Measurements from ENCODE around the gene NME3.

NME3 gene

GRCh38 chr16:1745181-1745899 is 26.0 kb downstream of the NME3 start:
- TF ChIP-seq, protein P1, sequence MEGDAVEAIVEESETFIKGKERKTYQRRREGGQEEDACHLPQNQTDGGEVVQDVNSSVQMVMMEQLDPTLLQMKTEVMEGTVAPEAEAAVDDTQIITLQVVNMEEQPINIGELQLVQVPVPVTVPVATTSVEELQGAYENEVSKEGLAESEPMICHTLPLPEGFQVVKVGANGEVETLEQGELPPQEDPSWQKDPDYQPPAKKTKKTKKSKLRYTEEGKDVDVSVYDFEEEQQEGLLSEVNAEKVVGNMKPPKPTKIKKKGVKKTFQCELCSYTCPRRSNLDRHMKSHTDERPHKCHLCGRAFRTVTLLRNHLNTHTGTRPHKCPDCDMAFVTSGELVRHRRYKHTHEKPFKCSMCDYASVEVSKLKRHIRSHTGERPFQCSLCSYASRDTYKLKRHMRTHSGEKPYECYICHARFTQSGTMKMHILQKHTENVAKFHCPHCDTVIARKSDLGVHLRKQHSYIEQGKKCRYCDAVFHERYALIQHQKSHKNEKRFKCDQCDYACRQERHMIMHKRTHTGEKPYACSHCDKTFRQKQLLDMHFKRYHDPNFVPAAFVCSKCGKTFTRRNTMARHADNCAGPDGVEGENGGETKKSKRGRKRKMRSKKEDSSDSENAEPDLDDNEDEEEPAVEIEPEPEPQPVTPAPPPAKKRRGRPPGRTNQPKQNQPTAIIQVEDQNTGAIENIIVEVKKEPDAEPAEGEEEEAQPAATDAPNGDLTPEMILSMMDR (IDR thresholded peaks at IDR 0.05; ENCODE audit: low read depth, low read length), result no peak
- peak; percentile 36 for DNase-seq (ENCODE audit: extremely low read depth, low read depth)

DNA sequence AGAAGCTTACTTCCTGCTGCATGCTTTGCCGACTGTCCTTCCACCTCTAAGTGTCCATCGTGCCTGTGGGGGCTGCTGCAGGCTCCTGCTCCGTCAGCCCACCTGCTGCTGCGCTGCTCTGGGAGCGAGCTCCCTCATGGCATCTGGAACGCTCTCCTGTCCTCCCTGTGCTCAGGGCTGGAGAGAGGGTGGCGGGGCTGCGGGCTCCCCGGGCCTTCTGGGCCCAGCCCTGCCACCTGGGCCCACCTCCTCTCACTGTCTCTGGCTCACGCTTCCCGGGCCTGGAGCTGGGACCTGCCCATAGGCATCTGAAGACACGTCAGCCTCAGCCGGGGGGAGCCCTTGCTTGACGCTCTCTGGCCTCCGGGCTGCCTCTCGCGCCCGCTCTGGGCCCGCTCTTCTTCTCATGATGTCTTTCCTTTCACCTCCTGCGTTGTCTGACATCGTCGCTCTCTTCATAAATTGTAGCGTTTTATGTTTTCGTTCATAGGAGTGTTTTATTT is 27.0 kb downstream of the NME3 start:
- no peak for DNase-seq (ENCODE audit: extremely low read depth, low read depth)
- TF ChIP-seq, protein P1 (IDR thresholded peaks at IDR 0.05; ENCODE audit: low read depth, low read length), result no peak

DNA sequence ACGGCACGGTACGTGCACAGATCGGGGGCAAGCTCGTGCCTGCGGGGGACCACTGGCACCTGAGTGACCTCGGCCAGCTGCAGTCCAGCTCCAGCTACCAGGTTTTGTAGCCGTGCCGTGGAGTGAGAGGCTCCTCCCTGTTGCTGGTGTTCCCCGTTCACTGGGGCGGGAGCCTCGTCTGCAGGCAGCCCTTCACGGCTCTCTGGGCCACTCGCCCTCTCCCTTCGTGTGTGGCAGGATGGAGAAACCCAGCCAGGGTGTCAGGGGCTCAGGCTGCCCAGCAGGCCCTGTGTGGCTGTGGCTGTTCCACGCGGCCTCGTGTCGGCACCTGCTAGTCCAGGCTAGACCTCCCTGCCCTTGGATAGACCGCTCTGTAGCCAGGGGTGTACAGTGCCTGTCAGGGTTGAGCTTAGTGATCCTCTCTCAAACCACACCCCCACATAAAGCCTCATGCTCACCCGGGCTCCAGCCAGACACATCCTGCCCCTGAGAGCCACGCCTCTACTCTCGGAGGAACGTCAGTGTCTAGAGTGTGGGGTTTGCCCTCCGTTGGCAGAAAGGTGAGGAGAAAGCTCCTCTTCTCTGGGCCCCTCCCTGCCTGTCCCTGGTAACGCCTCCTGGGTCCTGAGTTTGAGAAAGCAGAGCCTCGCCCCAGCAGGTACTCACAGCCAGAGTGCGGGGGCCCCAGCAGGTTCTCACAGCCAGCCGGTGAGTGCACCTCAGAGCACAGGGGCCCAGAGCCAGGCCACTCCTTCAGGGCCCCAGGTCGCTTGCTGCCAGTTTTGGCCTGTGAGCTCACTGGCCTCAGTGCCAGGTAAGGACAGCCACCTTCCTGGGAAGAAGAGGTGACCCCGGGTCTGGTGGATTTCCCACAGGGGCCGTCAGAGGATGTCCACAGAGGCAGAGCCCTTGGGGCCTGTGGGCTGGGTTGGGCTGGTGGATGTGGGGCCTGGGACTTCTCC is 27.7 kb downstream of the NME3 start:
- TF ChIP-seq, protein P1 (IDR thresholded peaks at IDR 0.05; ENCODE audit: low read depth, low read length), result no peak

GRCh38 chr16:1741553-1742165 is 29.7 kb downstream of the NME3 start:
- no peak for DNase-seq (ENCODE audit: extremely low read depth, low read depth)
- TF ChIP-seq, protein P1 (IDR thresholded peaks at IDR 0.05; ENCODE audit: low read depth, low read length), result no peak

More for the DNA sequence above, 27.7 kb downstream of the NME3 start:
- DNase-seq (ENCODE audit: extremely low read depth, low read depth), result no peak

DNA sequence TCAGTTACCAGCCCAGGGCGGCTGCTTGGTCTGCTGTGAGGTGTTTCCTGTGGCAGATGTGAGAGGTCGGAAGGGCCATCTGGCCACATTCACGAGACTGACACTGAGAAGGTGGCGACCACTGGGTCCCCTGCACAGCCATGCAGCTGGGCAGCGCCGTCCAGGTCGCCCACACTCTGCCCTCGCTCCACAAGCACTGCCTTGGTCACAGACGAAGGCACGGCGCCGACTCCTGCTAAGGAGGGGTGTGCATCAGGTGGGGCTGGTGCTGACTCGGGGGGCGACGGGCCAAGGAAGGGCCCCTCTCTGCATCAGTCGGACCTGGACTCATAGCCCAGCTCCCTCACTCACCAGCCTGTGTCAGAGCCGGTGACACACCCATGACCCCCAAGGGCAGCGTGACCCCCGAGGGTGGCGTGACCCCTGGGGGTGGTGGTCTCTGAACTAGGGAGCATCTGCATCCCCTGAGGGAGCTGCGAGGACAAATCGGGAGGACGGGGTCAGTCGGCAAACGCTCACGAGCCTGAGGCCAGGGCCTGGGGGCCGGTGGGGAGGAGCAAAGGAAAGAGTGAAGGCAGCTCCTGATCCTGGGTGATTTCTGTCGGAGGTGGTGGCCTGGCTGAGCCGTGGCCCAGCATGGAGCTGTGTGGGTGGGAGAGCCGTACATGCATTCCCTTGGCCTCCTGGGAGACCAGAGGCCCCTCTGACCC is 30.4 kb downstream of the NME3 start:
- DNase-seq (ENCODE audit: extremely low read depth, low read depth), result no peak
- TF ChIP-seq, protein P1 (IDR thresholded peaks at IDR 0.05; ENCODE audit: low read depth, low read length), result no peak

GRCh38 chr16:1740234-1740633 is 31.1 kb downstream of the NME3 start:
- TF ChIP-seq, protein P1 (IDR thresholded peaks at IDR 0.05; ENCODE audit: low read depth, low read length), result no peak
- no peak for DNase-seq (ENCODE audit: extremely low read depth, low read depth)

All from AG09319 (cell line).